COR-L47 (cell line): ENCODE measurements around the gene ST3GAL4.
A peak's percentile ranks its signal among the peaks of the same experiment; 100 is the strongest.

Experiments used
- DNase-seq: peaks from one replicate; lab custom pipeline; 2025; lab: John Stamatoyannopoulos, UW

Gene ST3GAL4

DNA sequence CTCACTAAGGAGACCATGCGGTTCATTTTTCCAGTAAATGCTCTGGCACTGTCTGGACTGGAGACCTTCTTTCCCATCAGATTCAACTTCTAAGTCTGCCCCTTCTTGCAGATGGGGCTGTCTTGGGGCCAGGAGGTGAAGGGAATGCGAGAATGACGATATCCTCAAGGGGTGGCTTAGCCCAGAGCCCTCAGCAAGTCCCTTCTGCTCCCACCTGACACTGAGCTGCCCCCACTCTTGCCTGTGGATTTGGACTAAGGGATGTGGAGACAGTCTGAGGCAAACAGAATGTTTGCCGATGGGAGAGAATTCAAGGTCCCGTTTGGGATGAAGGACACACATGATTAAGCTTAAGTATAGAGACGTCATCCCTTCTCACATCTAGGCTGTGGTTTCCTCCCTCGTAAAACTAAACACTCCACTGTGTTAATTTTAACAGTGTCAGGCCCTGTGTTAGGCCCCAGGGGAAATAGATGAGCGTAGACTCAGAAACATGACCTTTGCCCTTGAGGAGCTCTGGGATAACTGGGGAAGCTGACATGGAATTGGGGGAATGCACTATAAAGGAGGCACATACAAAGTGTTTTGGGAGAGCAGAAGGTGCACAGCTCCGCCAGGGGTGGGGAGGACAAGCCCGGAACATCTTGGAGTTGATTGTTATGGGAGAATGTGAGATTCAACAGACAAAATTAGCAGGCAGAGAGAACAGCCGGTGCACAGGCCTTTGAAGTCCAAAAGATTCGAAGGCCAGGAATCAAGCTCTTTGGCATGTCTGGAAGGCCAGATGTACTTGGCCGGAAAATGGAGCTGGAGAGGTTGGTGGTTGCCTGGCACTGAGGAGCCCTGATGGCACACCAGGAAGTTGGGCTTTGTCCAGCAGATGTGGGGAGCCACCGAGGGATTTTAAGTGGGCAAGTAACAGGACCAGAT is 71.6 kb downstream of the ST3GAL4 start:
- DNase-seq = no peak

DNA sequence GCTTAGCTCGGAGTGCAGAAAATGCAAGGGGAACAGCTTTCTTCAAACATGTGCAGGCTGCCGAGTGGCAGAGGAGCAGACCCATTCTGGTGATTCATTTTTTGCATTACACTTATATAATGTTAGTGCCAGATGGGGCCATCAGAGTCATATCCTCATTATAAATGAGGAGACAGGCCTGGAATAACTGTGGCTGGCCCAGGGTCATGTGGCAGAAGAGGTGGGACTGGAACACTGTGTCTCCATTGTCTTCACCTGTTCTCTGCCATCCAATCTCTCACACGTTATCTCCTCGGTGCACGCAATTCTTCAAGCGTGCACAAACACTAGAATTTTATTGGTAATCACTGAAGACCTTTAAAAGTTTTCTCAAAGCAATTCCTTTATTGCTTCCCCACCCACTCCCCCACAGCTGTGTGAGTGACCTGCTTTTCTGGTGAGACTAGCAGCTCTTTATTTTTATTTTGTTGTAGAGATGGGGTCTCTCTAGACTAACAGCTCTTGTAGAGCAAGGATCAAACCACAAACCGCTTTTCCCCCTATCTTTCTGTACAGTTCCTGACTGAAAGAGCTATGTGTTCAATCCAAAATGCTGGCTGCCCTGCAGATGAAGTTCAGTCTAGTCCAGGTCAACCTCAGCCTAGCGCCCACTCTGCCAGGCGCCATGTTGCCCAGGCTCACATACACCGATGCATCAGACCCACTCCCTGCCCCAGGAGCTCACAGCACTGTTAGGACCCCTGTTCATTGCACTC is 75.3 kb downstream of the ST3GAL4 start:
- DNase-seq = no peak

DNA sequence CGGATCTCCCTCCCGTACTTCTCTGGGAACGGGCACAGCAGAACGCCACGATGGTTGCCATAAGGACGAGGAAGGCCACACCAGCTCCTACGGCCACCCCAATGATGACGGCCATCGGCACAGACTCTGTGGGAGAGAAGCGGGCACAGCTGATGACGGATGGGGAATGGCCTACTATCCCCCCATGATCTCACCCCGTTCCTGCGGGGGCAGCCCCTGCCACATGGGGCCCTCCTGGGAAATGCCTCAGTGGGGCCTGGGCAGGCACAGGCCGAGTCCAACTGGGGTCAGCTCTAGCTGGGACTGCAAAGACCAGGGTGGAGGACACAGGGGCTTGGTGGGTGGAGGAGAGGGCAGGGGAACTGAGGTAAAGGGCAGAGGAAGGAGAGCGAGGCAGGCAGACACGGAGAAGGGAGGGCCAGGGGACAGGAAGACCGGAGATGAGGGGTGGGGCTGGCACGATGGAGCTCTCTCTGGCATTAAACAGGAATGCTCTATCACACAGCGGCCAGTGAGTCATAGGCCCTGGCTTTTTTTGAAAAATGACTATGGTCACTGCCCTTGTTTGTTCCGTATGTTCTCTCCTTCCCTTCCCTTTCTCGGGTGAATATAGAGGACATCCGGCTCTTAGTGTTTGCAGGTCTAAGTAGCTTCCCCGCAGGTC is 76.0 kb downstream of the ST3GAL4 start:
- no peak for DNase-seq

DNA sequence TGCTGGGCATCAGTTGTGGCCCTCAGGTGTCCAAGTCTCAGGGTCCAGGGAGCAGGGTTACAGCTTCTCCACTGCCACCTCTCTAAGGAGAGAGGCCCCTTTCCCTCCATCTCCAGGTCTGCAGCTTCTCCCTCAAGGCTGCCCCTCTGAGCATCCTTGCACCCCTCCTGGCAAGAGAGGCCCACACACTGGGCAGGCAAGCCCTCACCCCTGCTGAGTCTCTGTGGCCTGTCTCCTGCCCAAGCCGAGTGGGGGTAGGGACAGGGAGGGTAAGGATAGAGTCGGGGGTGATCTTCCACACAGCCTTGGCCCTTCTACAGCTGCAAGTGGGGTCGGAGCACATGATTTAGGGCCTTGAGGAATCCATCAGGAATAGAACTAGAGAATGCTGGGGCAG is 76.6 kb downstream of the ST3GAL4 start:
- DNase-seq = no peak

DNA sequence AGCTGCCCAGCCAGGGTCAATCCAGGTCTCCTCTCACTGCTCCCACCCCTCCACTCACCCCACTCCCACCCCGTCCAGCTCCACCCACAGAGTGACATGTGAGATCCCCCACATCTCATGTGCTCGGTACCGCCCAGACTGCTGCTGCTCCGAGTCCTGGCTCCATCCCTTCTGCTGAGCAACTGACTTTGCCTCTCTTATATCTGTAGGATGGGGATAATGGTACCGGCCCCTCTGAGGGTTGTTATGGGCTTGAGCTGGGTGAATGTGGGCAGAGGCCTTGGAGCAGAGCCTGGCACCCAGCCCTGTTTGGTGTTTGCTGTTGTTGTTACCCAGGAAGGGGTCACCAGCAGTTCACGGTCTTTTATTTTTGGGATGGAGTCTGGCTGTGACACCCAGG is 77.0 kb downstream of the ST3GAL4 start:
- DNase-seq = no peak

DNA sequence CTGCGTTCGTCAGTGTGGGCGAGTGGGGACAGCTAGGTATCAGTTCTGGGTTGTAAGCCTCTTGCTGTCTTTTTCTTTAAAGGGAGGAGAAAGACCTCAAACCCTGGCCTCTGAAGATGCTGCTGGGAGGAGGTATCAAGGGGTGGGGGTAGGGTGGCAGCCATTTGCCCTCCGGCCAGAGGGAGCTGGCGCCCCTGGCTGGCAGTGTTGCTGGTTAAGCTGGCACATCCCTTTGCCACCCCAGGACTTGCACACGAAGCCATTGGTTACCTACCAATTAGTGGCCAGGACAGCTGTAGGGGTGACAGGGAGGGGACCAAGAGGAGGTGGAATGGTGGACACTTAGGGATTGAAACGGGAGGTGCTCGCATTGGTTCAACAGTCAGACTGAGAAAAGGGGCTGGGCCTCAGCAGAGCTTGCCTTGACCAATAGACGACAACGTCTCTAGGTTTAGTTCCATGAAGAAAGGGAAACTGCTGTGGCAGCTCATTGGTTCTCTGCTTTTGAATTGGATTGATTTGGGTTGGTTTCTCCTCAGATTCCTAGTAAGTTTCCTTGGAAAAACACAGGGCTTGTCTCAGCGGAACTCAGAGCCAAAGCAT is 77.9 kb downstream of the ST3GAL4 start:
- no peak for DNase-seq

DNA sequence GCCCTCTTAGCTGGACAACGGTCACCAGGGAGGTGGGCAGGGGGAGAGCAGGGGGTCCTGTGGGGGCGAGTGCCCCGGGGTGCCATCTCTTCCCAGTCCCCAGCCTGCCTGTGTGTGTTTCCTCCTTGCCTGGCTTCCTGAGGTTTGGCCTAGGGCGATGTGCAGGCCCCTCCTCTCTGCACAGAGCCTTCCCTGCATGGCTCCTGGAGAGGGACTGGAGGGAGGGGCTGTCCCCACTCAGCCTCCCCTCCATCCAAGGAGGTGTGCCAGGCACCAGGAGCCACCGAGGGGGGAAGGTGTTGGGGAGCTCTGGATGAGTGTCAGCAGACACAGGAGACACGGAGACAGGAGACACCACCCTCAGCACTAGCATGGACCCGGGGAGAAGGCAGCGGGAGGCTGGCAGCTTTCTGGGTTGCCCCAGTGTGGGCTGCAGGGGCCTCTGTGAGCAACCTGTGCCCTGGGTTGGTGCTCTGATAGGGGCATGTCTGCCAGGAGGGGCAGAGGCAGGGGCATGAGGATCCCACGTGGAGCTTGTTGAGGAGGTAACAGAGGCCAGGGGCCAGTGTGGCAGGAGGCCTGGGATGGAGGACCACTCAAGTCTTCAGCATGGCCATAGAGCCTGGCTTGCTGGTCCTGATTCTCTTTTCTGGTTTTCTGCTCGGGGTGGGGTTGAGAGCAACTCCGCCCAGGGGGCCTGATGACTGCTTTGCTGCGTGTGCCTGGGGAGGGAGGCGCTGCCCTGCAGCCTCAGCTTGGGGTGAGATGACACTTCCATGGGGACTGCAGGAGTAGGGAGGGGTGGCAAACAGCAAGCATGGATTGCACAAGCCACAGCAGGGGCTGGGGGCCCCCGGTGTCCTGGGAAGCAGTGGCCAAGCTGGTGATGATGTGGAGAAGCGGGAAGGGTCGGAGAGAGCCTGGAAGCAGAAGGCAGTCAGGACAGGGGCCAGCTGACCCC is 78.8 kb downstream of the ST3GAL4 start:
- DNase-seq = no peak

DNA sequence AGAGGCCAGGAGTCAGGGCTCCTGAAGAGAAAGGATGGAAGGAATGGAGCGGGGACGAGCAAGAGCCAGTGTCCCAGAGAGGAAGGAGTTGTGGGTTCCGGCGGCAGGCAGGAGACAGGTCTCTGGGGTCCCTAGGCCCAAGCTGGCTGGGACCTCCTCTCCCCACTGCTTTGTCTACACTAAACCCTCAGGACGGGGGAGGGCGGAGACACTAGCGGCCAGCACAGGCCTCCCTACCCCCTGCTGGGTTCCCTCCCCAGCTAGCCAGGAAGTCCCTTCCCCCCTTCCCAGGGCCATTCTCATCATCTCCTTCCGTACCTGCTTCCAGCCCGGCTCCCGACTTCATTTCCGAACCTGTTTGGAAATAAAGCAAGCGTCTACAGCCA is 79.5 kb downstream of the ST3GAL4 start:
- no peak for DNase-seq

DNA sequence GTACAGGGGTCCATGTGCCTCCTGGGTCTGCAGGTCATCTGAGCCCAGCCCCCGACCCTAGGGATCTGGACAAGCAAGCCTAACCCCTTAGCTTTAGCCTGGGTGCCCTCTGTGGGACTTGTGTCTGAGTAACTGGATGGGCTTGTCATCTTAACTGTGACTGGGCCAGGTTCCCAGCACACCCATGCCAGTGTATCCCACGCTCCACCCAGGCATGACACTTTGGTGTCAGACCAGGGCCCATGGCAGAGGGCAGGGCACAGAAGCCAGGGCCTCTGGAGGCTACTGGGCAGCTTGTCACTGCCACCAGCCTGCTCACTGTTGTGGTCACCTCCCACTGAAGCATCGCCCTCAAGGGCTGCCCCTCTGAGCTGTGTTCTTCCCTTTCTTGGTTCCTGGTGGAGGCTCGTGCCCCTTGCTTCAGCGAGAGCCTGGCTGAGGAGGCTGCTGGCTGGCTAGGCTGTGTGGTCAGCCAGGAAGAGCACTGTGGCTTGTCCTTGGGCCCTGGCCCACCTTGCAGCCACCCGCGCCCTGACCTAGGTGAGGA is 80.8 kb downstream of the ST3GAL4 start:
- DNase-seq = no peak

DNA sequence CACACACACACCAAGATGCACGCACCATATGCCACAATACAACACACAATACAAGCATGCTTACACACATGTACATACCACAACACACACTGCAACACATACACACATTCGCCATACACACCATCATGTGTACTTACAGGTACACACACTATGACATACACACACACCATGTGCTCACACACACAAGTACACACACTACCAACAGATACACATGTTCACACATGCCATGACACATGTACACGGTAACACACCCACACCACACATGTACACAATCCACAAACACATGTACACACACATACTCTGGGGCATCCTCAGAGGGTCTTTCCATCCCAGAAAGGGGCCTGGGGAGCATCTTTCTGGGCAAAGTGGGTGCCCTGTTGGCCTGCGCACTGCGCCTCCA is 82.2 kb downstream of the ST3GAL4 start:
- DNase-seq = no peak

DNA sequence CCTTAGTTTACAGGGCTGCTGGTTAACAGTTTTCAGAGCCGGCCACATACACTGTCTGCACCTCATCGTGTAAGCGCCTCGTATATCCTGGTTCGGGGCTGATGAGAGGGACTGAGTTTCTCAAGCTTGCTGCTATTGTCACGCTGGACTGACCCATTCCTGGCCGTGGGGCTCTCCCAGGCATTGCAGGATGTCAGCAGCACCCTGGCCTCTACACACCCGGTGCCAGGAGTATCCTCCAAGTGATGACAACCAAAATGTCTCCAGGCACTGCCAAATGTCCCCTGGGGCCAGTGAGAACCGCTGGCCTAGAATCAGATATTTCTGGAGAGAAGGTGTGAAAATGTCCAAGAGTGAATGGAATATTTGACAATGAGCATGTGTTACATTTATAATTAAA is 82.8 kb downstream of the ST3GAL4 start:
- no peak for DNase-seq

DNA sequence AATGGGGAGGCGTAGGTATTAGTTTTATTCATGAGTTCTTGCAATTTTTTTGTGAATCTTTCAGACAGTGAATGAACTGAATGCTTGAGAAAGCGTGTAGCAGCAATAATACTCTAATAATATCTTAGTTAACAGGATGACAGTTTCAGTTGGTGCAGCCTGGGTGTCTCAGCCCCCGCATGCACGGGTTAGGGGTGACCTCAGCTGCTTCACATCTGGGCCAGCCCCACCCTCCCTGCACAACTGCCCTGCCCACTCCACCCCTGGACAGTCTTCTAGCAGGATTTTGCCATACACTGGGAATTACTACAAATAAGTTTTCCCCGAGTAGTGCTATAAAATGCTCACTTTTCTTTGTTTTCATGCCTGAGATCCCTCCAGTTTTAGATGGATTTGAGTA is 83.2 kb downstream of the ST3GAL4 start:
- no peak for DNase-seq

DNA sequence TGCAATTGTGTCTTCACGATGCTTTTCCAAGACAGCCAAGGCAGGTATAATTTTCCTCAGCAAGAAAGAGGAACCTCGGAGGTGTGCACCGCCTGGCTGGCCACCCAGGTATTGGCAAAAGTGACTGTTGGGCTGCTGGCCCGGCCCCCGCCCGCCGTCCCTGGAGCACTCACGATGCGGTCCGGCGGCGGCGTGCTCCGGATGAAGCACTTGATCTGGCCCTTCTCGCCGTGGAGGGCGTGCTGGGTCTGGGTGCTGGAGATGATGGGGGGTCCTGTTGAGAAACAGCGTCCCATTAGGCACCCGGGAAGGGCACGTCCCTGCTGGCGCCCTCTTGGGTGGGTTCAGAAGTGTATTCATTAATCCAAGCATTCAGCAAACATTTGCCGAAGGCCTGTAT is 84.8 kb downstream of the ST3GAL4 start:
- no peak for DNase-seq

DNA sequence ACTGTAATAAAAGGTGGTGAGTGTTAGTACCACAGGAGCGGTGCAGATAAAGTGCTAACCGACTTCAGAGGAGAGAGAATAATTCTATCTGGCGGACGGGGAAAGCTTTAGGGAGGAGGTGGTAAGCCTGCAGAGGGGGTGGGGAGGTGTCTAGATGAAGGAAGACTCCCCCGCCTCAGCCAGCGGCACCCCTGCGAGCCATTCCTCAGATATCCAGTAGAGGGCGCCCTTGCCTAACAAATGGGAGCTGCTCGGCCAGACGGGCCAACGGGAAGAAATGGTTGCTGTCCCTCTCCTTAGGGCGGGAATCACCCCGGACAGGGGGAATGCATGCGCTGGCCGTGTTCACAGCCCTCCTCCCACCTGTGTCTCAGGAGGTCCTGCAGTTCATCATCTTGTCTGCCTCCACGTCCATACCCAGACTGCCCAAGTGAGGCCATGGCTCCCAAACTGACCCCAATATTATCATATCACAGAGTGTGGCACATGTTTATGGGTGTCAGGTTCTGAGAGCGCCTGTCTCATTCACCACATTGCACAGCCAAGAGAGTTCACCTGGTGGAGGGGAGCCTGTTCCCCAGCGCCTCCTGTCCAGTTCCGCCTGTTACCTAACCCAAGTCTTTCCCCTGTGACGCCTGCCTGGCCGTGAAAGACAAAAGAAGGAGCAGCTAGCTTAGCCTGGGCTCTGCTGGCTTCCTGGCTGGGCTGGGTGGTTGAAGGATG is 85.5 kb downstream of the ST3GAL4 start:
- peak; percentile 75 for DNase-seq

DNA sequence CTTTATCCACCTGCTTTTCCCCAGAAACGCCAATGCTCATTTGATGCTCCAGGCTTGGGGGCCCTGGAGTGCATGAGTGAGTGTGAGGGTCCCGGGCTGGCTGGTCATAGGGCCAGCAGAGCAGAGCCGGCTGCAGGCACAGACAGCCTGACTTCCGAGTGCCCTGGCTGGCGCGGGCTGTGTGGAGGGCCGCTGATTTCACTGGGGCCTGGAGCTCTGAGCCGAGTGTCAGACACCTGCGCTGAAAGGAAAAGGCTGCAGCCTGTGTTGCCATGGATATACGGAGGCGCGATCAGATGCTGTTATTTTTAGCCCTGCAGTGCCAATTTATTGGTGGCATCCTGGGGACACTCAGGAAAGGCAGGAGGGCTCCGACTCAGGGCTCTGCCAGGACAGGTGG is 87.6 kb downstream of the ST3GAL4 start:
- peak; percentile 29 for DNase-seq

DNA sequence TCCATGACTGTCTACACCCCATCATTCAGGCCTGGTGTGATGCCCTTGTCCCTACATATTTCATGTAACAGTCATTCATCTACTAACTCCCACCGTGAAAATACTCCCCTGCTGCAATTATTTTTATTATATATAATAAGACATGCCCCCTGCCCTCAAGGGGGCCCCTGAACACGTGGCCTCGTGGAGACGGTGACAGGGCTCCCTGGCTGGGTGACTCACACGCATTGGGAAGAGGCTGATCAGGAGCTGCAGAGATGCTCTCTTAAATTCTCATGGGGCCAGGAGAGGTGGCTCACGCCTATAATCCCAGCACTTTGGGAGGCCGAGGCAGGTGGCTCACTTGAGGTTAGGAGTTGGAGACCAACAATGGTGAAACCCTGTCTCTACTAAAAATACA is 88.6 kb downstream of the ST3GAL4 start:
- DNase-seq = no peak

DNA sequence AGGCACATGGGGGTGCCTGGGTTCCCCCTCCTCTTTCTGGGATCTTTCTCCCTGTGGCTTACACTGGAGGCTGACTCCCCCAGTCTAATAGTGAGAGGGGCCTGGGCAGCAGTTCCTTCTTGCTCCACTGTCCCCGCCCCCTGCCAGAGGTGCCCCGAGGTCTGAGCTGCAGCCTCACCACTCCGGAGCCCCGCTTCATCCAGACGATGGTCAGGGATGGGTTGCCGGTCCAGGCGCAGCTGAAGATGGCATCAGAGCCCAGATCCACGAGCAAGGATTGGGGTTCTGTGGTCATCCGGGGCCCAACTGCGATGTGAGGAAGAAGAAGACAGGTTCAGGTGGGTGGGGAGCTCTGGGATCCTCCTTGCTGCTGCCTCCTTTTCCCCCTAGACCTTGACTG is 91.1 kb downstream of the ST3GAL4 start:
- no peak for DNase-seq

DNA sequence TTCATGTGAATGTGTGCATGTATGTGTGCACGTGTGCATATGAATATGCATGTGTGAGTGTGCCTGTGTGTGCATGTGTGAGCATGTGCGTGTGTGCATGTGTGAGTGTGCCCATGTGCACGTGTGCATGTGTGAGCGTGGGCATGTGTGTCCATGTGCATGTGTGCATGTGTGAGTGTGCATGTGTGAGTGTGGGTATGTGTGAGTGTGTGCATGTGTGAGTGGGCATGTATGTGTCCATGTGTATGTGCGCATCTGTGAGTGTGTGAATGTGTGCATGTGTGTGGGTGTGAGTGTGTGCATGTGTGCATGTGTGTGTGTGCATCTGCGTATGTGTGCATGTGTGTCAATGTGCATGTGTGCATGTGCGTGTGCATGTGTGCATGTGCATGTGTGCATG is 94.7 kb downstream of the ST3GAL4 start:
- DNase-seq = no peak

DNA sequence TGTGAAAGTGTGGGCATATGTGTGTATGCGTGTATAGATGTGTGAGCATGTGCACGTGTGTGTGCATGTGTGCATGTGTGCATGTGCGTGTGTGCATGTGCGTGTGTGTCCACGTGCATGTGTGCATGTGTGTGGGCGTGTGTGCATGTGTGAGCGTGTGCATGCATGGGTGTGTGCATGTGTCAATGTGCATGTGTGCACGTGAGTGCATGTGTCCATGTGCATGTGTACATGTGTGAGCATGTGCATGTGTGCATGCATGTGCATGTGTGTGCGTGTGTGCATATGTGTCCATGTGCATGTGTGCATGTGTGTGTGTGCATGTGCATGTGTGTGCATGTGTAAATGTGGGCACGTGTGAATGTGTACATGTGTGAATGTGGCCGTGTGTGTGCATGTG is 95.3 kb downstream of the ST3GAL4 start:
- DNase-seq = no peak

DNA sequence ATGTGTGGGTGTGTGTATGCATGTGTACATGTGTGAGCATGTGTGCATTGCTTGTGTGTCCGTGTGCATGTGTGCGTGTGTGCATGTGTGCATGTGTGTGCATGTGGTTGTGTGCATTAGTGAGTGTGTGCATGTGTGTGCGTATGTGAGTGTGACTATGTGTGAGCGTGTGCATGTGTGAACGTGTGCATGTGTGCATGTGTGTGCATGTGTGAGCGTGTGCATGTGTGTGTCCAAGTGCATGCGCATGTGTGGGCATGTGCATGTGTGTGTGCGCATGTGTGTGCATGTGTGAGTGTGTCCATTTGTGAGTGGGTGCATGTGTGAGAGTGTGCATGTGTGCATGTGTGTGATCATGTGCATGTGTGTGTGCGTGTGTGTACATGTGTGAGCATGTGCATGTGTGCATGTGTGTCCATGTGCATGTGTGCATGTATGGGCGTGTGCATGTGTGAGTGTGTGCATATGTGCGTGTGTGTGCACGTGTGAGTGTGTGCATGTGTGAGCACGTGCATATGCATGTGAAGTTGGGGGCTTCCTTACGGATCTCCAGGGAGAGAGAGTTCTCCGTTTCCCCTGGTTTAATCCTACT is 95.8 kb downstream of the ST3GAL4 start:
- DNase-seq = no peak
